Progenitor cell of endocrine pancreas (in vitro differentiated cells): ENCODE results near the gene RPL29. TPM values are rescaled to one million over a fixed set of nuclear protein-coding genes. Genes with fewer than 3 reads are reported as not detected.
"Not testable (repeated sequence)": the region's sequence is repeated elsewhere in the genome, so short reads cannot be mapped to it uniquely, and the experiment has no call there.

Experiments used
- DNase-seq: peaks from one replicate; pipeline ENCODE4 v3.0.0; 2021; ENCODE audit warnings: low spot score; ENCODE audit not compliant: unreplicated experiment
- H3K27ac Mint-ChIP-seq: 2 replicates; pipeline ENCODE4 v1.8.0; 2021; ENCODE audit warnings: mild to moderate bottlenecking, moderate library complexity, mixed read lengths
- H3K27me3 Mint-ChIP-seq: 2 replicates; pipeline ENCODE4 v1.8.0; 2021; ENCODE audit warnings: mixed read lengths
- H3K36me3 Mint-ChIP-seq: 2 replicates; pipeline ENCODE4 v1.8.0; 2022; ENCODE audit warnings: mixed read lengths; ENCODE audit not compliant: insufficient read depth
- H3K4me1 Mint-ChIP-seq: 2 replicates; pipeline ENCODE4 v1.8.0; 2021; ENCODE audit warnings: low read depth, mixed read lengths
- H3K4me3 Mint-ChIP-seq: 2 replicates; pipeline ENCODE4 v1.8.0; 2021; ENCODE audit warnings: low read depth, mild to moderate bottlenecking, moderate library complexity, mixed read lengths
- H3K9me3 Mint-ChIP-seq: 2 replicates; pipeline ENCODE4 v1.8.0; 2021; ENCODE audit warnings: low read depth, mixed read lengths
- CTCF ChIP-seq: fragments of 200-600 bp; sonication (generic); IDR thresholded peaks from one replicate; pipeline ENCODE4 v1.5.0; 2021; ENCODE audit warnings: antibody characterized with exemption, mild to moderate bottlenecking; ENCODE audit not compliant: unreplicated experiment
- total RNA-seq: library from RNA; stranded (reverse); gene quantifications from 2 replicates; pipeline ENCODE4 v1.2.1, GENCODE V29; 2021

Gene RPL29
- total RNA-seq, 1 donor from 2014 or later, result 1,236 TPM

- no peaks in the 10 kb centered on the region for H3K9me3 Mint-ChIP-seq
- H3K4me3 Mint-ChIP-seq, result no peak overlapping the region
- peaks cover 9% of the 10 kb centered on the region for H3K36me3 Mint-ChIP-seq
- no peak overlapping the region for H3K27ac Mint-ChIP-seq
- H3K27me3 Mint-ChIP-seq, result peaks cover 19% of the 10 kb centered on the region
- TF ChIP-seq CTCF, result no peak
- peaks cover 17% of the 10 kb centered on the region for H3K4me1 Mint-ChIP-seq
- DNase-seq, result no peak
Observed at GRCh38 chr3:51998774-51999173, 3.1 kb upstream of the RPL29 start.

GRCh38 chr3:51997935-51998596 is 2.4 kb upstream of the RPL29 start:
- Mint-ChIP-seq H3K4me1 (peaks cover 19% of the 10 kb centered on the region), H3K36me3 (peaks cover 11% of the 10 kb centered on the region), H3K9me3 (no peaks in the 10 kb centered on the region), H3K27me3 (peaks cover 12% of the 10 kb centered on the region), H3K4me3 (no peak overlapping the region), H3K27ac (peak overlapping the region; percentile 50)
- TF ChIP-seq CTCF, result no peak
- DNase-seq, result no peak

GRCh38 chr3:51997172-51997571 is 1.5 kb upstream of the RPL29 start:
- no peak for TF ChIP-seq CTCF
- Mint-ChIP-seq H3K4me3 (peak overlapping the region; percentile 32), H3K36me3 (peaks cover 12% of the 10 kb centered on the region), H3K4me1 (peaks cover 19% of the 10 kb centered on the region), H3K9me3 (no peaks in the 10 kb centered on the region), H3K27ac (no peak overlapping the region), H3K27me3 (peaks cover 3% of the 10 kb centered on the region)
- DNase-seq, result no peak

- H3K4me3 Mint-ChIP-seq, result peak overlapping the region; percentile 100
- no peak for DNase-seq
- H3K27me3 Mint-ChIP-seq, result no peaks in the 10 kb centered on the region
- no peaks in the 10 kb centered on the region for H3K9me3 Mint-ChIP-seq
- H3K27ac Mint-ChIP-seq, result peak overlapping the region; percentile 100
- peaks cover 17% of the 10 kb centered on the region for H3K36me3 Mint-ChIP-seq
- no peak for TF ChIP-seq CTCF
- peaks cover 19% of the 10 kb centered on the region for H3K4me1 Mint-ChIP-seq
Observed at GRCh38 chr3:51994530-51994929, 1.2 kb downstream of the RPL29 start.

GRCh38 chr3:51993657-51994056 is 2.0 kb downstream of the RPL29 start:
- not testable (repeated sequence) for H3K27ac Mint-ChIP-seq, DNase-seq, H3K27me3 Mint-ChIP-seq, H3K9me3 Mint-ChIP-seq
- peak overlapping the region; percentile 100 for H3K4me3 Mint-ChIP-seq
- H3K4me1 Mint-ChIP-seq, result peaks cover 19% of the 10 kb centered on the region
- peaks cover 17% of the 10 kb centered on the region for H3K36me3 Mint-ChIP-seq

GRCh38 chr3:51992017-51992682 is 3.5 kb downstream of the RPL29 start:
- no peak overlapping the region for H3K4me3 Mint-ChIP-seq
- H3K27ac Mint-ChIP-seq, result no peak overlapping the region
- DNase-seq, result no peak

GRCh38 chr3:51990501-51990971 is 5.2 kb downstream of the RPL29 start:
- H3K36me3 Mint-ChIP-seq, result peaks cover 16% of the 10 kb centered on the region
- H3K27me3 Mint-ChIP-seq, H3K4me3 Mint-ChIP-seq, H3K9me3 Mint-ChIP-seq, H3K27ac Mint-ChIP-seq, DNase-seq: not testable (repeated sequence)
- H3K4me1 Mint-ChIP-seq, result peaks cover 10% of the 10 kb centered on the region

More at GRCh38 chr3:51992017-51992682, 3.5 kb downstream of the RPL29 start:
- H3K9me3 Mint-ChIP-seq, result no peaks in the 10 kb centered on the region
- H3K36me3 Mint-ChIP-seq, result peaks cover 17% of the 10 kb centered on the region
- no peaks in the 10 kb centered on the region for H3K27me3 Mint-ChIP-seq
- no peak for TF ChIP-seq CTCF
- peaks cover 14% of the 10 kb centered on the region for H3K4me1 Mint-ChIP-seq
